Activated CD4-positive, alpha-beta T cell treated with anti-CD3 and anti-CD28 coated beads for 4 hours (primary cell): Measurements from ENCODE around the gene LAMP1.
"Not testable (repeated sequence)": the region's sequence is repeated elsewhere in the genome, so short reads cannot be mapped to it uniquely, and the experiment has no call there.

ENCODE experiments used
- DNase-seq, 2 donors: peaks; one replicate each; pipeline ENCODE4 v3.0.0-alpha.2; 2020

LAMP1 gene

GRCh38 chr13:113328851-113329250 is 31.8 kb downstream of the LAMP1 start:
- DNase-seq: no peak

- no peak for DNase-seq
Measured at GRCh38 chr13:113329656-113330312, 32.7 kb downstream of the LAMP1 start.

- no peak for DNase-seq
Measured at GRCh38 chr13:113332615-113333014, 35.6 kb downstream of the LAMP1 start.

GRCh38 chr13:113333076-113333475 is 36.0 kb downstream of the LAMP1 start:
- no peak for DNase-seq

- no peak for DNase-seq
Measured at GRCh38 chr13:113337556-113337955, 40.5 kb downstream of the LAMP1 start.

GRCh38 chr13:113337976-113338375 is 40.9 kb downstream of the LAMP1 start:
- DNase-seq: no peak

GRCh38 chr13:113338451-113338850 is 41.4 kb downstream of the LAMP1 start:
- DNase-seq: no peak

GRCh38 chr13:113342820-113343691 is 46.0 kb downstream of the LAMP1 start:
- DNase-seq: no peak

GRCh38 chr13:113343692-113343968 is 46.6 kb downstream of the LAMP1 start:
- no peak for DNase-seq

- DNase-seq: no peak
Measured at GRCh38 chr13:113345486-113345885, 48.4 kb downstream of the LAMP1 start.

- DNase-seq: not testable (repeated sequence)
Measured at GRCh38 chr13:113347736-113348225, 50.7 kb downstream of the LAMP1 start.

GRCh38 chr13:113348591-113348990 is 51.6 kb downstream of the LAMP1 start:
- DNase-seq: no peak

- no peak for DNase-seq
Measured at GRCh38 chr13:113349050-113349449, 52.0 kb downstream of the LAMP1 start.

GRCh38 chr13:113349491-113349890 is 52.5 kb downstream of the LAMP1 start:
- DNase-seq: no peak

- DNase-seq: no peak
Measured at GRCh38 chr13:113350065-113350937, 53.3 kb downstream of the LAMP1 start.

- no peak for DNase-seq
Measured at GRCh38 chr13:113350938-113351335, 53.9 kb downstream of the LAMP1 start.

- no peak for DNase-seq
Measured at GRCh38 chr13:113351514-113352026, 54.5 kb downstream of the LAMP1 start.

GRCh38 chr13:113353254-113353653 is 56.2 kb downstream of the LAMP1 start:
- no peak for DNase-seq

- DNase-seq: no peak
Measured at GRCh38 chr13:113354831-113355610, 58.0 kb downstream of the LAMP1 start.

- DNase-seq: no peak
Measured at GRCh38 chr13:113355621-113356020, 58.6 kb downstream of the LAMP1 start.

- DNase-seq: no peak
Measured at GRCh38 chr13:113356596-113356995, 59.6 kb downstream of the LAMP1 start.

GRCh38 chr13:113357529-113357928 is 60.5 kb downstream of the LAMP1 start:
- no peak for DNase-seq
